ENCODE data around the gene INSYN2B.

DNA sequence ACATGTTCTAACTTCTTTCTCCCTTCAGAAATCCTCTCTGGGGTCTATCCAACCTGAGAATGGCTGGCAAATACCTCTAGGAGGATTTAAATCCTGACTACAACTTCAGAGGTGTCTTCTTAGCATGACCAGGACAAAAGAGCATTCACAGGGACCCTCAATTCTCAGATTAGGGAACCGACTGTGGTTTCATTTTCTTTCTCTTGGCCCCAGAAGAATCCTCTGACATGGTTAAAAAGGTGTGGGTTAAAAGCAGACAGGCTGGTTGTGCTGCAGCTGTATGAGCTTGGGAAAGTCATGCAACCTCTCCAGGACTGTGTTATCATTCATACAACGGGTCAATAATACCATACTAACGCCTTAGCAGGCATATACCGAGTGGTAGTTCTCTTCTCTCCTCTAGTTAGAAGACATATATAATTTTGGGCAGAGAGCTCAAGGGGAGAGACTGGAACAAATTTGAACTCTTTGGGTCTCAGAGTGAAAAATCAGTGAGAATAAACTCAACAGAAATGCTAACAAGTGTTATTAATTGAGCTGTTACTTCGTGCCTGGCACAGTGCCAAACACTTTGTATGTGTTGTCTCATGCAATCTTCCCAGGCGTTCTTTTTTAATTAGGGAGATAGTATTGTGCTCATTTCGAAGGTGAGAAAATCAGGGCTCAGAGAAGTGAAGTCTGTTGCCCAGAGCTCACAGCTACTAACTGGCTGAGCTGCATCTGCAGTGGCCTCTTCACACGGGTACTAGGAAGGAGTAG lies 35.2 kb downstream of the INSYN2B start:
- TF ChIP-seq POLR2AphosphoS5 (IDR thresholded peaks at IDR 0.05) = no peak
- no peak for TF ChIP-seq CTCF (IDR thresholded peaks at IDR 0.05)
